ENCODE measurements around the gene PSD.
A peak's percentile ranks its signal among the peaks of the same experiment; 100 is the strongest.

DNA sequence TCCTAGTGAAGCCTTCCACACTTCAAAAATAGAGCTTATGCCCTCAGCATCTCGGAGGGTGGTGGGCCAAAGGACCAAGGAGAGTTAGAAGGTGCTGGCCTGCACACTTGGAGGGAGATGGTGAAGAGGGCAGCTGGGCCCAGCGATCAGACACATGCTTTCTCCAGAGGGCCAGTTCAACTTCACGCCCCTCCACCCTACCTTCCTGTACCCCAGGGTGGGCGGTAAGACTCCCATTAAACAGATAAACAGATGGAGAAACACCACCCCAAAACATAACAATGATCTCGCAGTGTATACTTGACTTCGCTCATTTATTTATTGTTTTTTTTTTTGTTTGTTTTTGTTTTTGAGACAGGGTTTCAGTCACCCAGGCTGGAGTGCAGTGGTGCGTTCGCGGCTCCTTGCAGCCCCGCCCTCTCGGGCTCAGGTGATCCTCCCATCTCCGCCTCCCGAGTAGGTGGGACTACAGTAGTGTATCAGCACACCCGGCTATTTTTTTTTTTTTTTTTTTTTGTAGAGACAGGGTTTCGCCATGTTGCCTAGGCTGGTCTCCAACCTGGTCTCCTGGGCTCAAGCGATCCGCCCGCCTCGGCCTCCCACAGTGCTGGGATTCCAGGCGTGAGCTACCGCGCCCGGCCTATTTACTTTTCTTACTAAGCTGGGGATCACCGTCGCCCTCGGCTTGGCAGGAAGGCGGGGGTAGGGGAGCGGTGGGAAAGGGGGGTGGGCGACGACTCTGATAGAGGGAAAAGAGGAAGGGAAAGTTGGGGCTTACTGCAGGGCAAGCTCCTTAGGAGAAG lies 30.9 kb upstream of the PSD start:
- TF ChIP-seq ZNF384 (IDR thresholded peaks at IDR 0.05) (peak; percentile 97), ELF4 (IDR thresholded peaks at IDR 0.05) (no peak), ARNT (IDR thresholded peaks at IDR 0.05) (no peak), FOXK2 (IDR thresholded peaks at IDR 0.05) (no peak), SUZ12 (IDR thresholded peaks at IDR 0.05) (no peak), TARDBP (IDR thresholded peaks at IDR 0.05) (no peak), CTBP1 (IDR thresholded peaks at IDR 0.05; ENCODE audit: borderline replicate concordance) (no peak), SP1 (IDR thresholded peaks at IDR 0.05) (no peak), FOXA1 (IDR thresholded peaks at IDR 0.05) (no peak), FOXM1 (IDR thresholded peaks at IDR 0.05; ENCODE audit: borderline replicate concordance) (no peak), HDGF (IDR thresholded peaks at IDR 0.05; ENCODE audit: borderline replicate concordance) (no peak)
- TF ChIP-seq, protein P1, sequence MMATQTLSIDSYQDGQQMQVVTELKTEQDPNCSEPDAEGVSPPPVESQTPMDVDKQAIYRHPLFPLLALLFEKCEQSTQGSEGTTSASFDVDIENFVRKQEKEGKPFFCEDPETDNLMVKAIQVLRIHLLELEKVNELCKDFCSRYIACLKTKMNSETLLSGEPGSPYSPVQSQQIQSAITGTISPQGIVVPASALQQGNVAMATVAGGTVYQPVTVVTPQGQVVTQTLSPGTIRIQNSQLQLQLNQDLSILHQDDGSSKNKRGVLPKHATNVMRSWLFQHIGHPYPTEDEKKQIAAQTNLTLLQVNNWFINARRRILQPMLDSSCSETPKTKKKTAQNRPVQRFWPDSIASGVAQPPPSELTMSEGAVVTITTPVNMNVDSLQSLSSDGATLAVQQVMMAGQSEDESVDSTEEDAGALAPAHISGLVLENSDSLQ (IDR thresholded peaks at IDR 0.05) = no peak
